ENCODE results near the gene CIRBP. TPM values are rescaled to one million over a fixed set of nuclear protein-coding genes. Genes with fewer than 3 reads are reported as not detected.

The CIRBP gene
- total RNA-seq, 1 donor from 2014 or later: 315 TPM

DNA sequence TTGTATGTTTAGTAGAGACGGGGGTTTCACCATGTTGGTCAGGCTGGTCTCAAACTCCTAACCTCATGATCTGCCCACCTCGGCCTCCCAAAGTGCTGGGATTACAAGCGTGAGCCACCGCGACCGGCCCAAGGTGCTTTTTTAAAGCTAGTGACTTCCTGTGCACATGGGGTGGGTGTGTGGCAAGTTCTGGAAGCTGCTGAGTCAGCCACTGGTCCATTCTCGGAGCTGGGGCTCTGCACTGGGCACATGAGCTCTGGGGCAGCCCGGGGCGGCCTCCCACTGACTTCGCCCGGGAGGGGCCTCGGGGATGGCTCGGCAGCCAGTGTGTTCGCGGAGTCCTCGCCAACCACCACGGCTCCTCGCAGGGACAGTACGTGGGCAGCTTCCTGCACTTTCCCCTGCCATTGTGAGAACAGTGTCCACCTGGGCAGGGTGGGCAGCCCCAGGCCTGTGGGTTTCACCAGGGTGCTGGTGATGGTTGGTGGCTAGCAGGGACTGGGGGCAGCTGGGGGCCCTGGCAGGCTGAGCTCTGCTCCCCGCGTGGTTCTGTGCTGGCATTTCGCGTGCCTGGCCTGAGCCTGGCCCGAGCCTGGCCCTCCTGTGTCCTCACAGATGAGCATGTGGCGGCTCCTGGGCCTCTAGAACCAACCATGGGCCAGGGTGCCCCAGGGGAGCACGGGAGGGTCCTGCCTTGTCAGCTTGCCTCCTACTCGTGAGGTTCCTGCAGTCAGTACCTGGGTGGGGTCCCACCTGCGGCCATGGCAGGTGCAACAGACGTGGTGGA lies 43.5 kb upstream of the CIRBP start:
- peaks cover 2% of the 10 kb centered on the region for H3K27me3 Mint-ChIP-seq (ENCODE audit: unreplicated experiment)
- DNase-seq (ENCODE audit: low spot score): no peak
- no peaks in the 10 kb centered on the region for H3K9me3 Mint-ChIP-seq (ENCODE audit: unreplicated experiment)
- H3K36me3 Mint-ChIP-seq (ENCODE audit: low read depth, unreplicated experiment): peaks cover 4% of the 10 kb centered on the region
- no peak overlapping the region for H3K4me3 Mint-ChIP-seq (ENCODE audit: unreplicated experiment)
- TF ChIP-seq, protein P1, sequence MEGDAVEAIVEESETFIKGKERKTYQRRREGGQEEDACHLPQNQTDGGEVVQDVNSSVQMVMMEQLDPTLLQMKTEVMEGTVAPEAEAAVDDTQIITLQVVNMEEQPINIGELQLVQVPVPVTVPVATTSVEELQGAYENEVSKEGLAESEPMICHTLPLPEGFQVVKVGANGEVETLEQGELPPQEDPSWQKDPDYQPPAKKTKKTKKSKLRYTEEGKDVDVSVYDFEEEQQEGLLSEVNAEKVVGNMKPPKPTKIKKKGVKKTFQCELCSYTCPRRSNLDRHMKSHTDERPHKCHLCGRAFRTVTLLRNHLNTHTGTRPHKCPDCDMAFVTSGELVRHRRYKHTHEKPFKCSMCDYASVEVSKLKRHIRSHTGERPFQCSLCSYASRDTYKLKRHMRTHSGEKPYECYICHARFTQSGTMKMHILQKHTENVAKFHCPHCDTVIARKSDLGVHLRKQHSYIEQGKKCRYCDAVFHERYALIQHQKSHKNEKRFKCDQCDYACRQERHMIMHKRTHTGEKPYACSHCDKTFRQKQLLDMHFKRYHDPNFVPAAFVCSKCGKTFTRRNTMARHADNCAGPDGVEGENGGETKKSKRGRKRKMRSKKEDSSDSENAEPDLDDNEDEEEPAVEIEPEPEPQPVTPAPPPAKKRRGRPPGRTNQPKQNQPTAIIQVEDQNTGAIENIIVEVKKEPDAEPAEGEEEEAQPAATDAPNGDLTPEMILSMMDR (IDR thresholded peaks at IDR 0.05; ENCODE audit: unreplicated experiment): no peak
- no peaks in the 10 kb centered on the region for H3K4me1 Mint-ChIP-seq (ENCODE audit: unreplicated experiment)
- H3K27ac Mint-ChIP-seq (ENCODE audit: unreplicated experiment): no peak overlapping the region

DNA sequence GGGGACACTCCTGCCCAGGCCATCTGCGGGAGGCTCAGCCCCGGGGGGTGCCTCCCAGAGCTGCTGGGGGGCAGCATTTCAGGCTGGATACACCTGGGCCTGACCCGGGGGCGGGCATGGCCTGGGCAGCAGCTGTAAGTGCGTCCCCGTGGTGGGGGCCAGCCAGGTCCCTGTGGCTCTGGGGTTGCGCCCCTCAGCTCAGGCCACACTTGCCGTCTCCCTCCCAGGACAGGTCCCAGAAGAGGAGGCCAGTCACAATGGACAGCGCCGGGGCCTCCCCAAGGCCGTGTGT lies 43.0 kb upstream of the CIRBP start:
- Mint-ChIP-seq H3K4me1 (ENCODE audit: unreplicated experiment) (no peaks in the 10 kb centered on the region), H3K36me3 (ENCODE audit: low read depth, unreplicated experiment) (peaks cover 4% of the 10 kb centered on the region), H3K27ac (ENCODE audit: unreplicated experiment) (no peak overlapping the region), H3K4me3 (ENCODE audit: unreplicated experiment) (no peak overlapping the region), H3K27me3 (ENCODE audit: unreplicated experiment) (peaks cover 2% of the 10 kb centered on the region), H3K9me3 (ENCODE audit: unreplicated experiment) (no peaks in the 10 kb centered on the region)
- TF ChIP-seq, protein P1 (IDR thresholded peaks at IDR 0.05; ENCODE audit: unreplicated experiment): no peak
- no peak for DNase-seq (ENCODE audit: low spot score)

DNA sequence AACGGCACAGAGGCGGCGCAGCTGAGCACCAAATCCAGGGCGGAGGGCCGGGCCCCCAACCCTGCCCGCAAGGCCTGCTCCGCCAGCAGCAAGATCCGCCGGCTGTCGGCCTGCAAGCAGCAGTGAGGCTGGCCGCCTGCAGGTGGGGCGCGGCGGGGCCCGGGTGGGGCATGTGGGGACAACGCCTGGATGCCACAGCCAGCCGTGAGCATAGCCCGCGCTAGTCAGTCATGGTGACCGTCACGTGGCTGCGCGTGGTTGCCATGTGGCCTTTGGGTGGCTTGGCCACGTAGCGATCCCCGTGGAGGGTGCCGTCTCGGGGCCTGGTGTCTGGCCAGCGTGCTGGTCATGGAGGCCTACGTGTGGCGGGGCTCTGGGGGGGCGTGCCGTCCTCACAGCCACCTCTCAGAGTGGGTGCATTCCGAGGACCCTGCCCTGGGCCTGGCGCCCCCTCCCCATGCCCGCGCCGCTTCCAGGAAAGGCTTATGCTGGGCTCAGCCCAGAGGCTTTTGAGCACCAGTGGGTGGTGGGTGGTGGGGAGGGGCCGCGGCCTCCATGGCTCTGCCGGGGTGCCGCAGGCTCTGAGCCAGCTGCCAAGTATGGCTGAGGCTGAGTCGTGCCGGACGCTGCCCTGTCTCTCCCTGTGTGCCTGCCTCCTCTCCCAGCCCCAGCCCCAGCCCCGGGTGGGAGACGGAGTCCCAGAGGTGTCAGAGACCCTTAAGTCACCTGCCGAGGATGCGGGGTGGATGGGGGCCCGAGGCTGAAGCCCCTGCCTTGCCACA lies 42.4 kb upstream of the CIRBP start:
- H3K4me3 Mint-ChIP-seq (ENCODE audit: unreplicated experiment): no peak overlapping the region
- no peaks in the 10 kb centered on the region for H3K4me1 Mint-ChIP-seq (ENCODE audit: unreplicated experiment)
- TF ChIP-seq, protein P1 (IDR thresholded peaks at IDR 0.05; ENCODE audit: unreplicated experiment): no peak
- H3K36me3 Mint-ChIP-seq (ENCODE audit: low read depth, unreplicated experiment): peaks cover 4% of the 10 kb centered on the region
- H3K9me3 Mint-ChIP-seq (ENCODE audit: unreplicated experiment): no peaks in the 10 kb centered on the region
- H3K27ac Mint-ChIP-seq (ENCODE audit: unreplicated experiment): no peak overlapping the region
- no peak for DNase-seq (ENCODE audit: low spot score)
- H3K27me3 Mint-ChIP-seq (ENCODE audit: unreplicated experiment): peaks cover 2% of the 10 kb centered on the region

DNA sequence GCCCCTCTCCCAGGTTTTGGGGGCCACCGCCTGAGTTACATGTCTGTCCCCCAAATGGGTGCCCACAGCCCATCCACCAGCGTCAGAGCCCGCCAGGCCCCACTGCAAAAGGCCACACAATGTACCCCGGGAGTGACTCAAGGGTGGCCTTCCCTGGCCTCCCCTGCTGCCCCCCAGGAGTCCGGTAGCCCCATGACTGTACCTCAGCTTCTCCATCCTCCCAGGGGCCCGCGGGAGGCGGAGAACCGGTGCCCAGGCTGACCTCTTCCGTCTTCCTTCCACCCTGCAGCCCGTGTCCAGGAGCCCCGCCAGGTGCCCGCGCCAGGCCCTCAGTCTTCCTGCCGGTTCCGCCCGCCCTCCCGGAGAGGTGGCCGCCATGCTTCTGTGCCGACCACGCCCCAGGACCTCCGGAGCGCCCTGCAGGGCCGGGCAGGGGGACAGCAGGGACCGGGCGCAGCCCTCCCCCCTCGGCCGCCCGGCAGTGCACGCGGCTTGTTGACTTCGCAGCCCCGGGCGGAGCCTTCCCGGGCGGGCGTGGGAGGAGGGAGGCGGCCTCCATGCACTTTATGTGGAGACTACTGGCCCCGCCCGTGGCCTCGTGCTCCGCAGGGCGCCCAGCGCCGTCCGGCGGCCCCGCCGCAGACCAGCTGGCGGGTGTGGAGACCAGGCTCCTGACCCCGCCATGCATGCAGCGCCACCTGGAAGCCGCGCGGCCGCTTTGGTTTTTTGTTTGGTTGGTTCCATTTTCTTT lies 41.7 kb upstream of the CIRBP start:
- no peak for DNase-seq (ENCODE audit: low spot score)
- H3K27me3 Mint-ChIP-seq (ENCODE audit: unreplicated experiment): peaks cover 2% of the 10 kb centered on the region
- H3K27ac Mint-ChIP-seq (ENCODE audit: unreplicated experiment): no peak overlapping the region
- H3K36me3 Mint-ChIP-seq (ENCODE audit: low read depth, unreplicated experiment): peaks cover 4% of the 10 kb centered on the region
- TF ChIP-seq, protein P1 (IDR thresholded peaks at IDR 0.05; ENCODE audit: unreplicated experiment): no peak
- no peaks in the 10 kb centered on the region for H3K4me1 Mint-ChIP-seq (ENCODE audit: unreplicated experiment)
- no peak overlapping the region for H3K4me3 Mint-ChIP-seq (ENCODE audit: unreplicated experiment)
- no peaks in the 10 kb centered on the region for H3K9me3 Mint-ChIP-seq (ENCODE audit: unreplicated experiment)

Data from endothelial cell (in vitro differentiated cells).